Neuronal stem cell (in vitro differentiated cells): Measurements from ENCODE around the gene PARD3B.

Experiments
- DNase-seq: peaks from one replicate; pipeline ENCODE4 v3.0.0-alpha.2; 2013; ENCODE audit warnings: low spot score
- H2AFZ ChIP-seq: one replicate; pipeline ENCODE4 v1.6.1; 2013; ENCODE audit warnings: mild to moderate bottlenecking, low read length, inconsistent platforms
- H2AK5ac ChIP-seq: 2 replicates; pipeline ENCODE4 v1.6.1; 2013; ENCODE audit warnings: low read depth, mild to moderate bottlenecking, inconsistent platforms, low read length, moderate library complexity, mixed read lengths
- H2BK120ac ChIP-seq: 2 replicates; pipeline ENCODE4 v1.6.1; 2013; ENCODE audit warnings: low read depth, mild to moderate bottlenecking, inconsistent platforms, low read length, moderate library complexity, mixed read lengths
- H2BK12ac ChIP-seq: one replicate; pipeline ENCODE4 v1.6.1; 2013; ENCODE audit warnings: low read length, inconsistent platforms
- H2BK15ac ChIP-seq: 2 replicates; pipeline ENCODE4 v1.6.1; 2013; ENCODE audit warnings: mild to moderate bottlenecking, low read length, inconsistent platforms, mixed read lengths
- H2BK5ac ChIP-seq: one replicate; pipeline ENCODE4 v1.6.1; 2013; ENCODE audit warnings: inconsistent platforms, mild to moderate bottlenecking, low read length, moderate library complexity
- H3K14ac ChIP-seq: one replicate; pipeline ENCODE4 v1.6.1; 2013; ENCODE audit warnings: low read length, inconsistent platforms
- H3K18ac ChIP-seq: 2 replicates; pipeline ENCODE4 v1.6.1; 2013; ENCODE audit warnings: low read length, inconsistent platforms
- H3K23ac ChIP-seq: 2 replicates; pipeline ENCODE4 v1.6.1; 2013; ENCODE audit warnings: low read depth, mild to moderate bottlenecking, mixed read lengths, low read length, inconsistent platforms; ENCODE audit not compliant: poor library complexity
- H3K27ac ChIP-seq: replicated peaks from 3 replicates; pipeline ENCODE4 v1.5.1; 2013; ENCODE audit warnings: low read length, inconsistent platforms
- H3K27me3 ChIP-seq, 3 experiments: 2 replicates each; pipeline ENCODE4 v1.6.1; 2013; ENCODE audit warnings: low read length in 3 of 3, mild to moderate bottlenecking in 2 of 3, inconsistent platforms in 1 of 3, low read depth in 1 of 3, mixed read lengths in 1 of 3, moderate library complexity in 1 of 3; ENCODE audit not compliant: control insufficient read depth in 3 of 3, insufficient read depth in 3 of 3
- H3K36me3 ChIP-seq, 2 donors: replicated peaks in 1 of 2; 2 replicates each; pipeline ENCODE4 v1.6.1; 2013; ENCODE audit warnings: low read length in 2 of 2; ENCODE audit not compliant: control insufficient read depth in 2 of 2, insufficient read depth in 2 of 2
- H3K4ac ChIP-seq: 2 replicates; pipeline ENCODE4 v1.6.1; 2013; ENCODE audit warnings: inconsistent platforms, mild to moderate bottlenecking, low read length, moderate library complexity
- H3K4me1 ChIP-seq, 2 donors: 1 replicate in 1 of 2; 2 replicates in 1 of 2; pipeline ENCODE4 v1.6.1; 2013; ENCODE audit warnings: low read length in 2 of 2, low read depth in 1 of 2; ENCODE audit not compliant: control insufficient read depth in 2 of 2, insufficient read depth in 1 of 2
- H3K4me2 ChIP-seq: one replicate; pipeline ENCODE4 v1.6.1; 2013; ENCODE audit warnings: mild to moderate bottlenecking, low read length, inconsistent platforms; ENCODE audit not compliant: insufficient read depth, poor library complexity, severe bottlenecking
- H3K4me3 ChIP-seq, 2 donors: 2 replicates each; pipeline ENCODE4 v1.5.1; 2013; ENCODE audit warnings: low read length in 2 of 2, mild to moderate bottlenecking in 2 of 2, inconsistent platforms in 1 of 2, moderate library complexity in 1 of 2
- H3K79me1 ChIP-seq: one replicate; pipeline ENCODE4 v1.6.1; 2013; ENCODE audit warnings: low read depth, mild to moderate bottlenecking, inconsistent platforms, low read length, moderate library complexity
- H3K9ac ChIP-seq: one replicate; pipeline ENCODE4 v1.6.1; 2013; ENCODE audit warnings: mild to moderate bottlenecking, low read depth, low read length, inconsistent platforms; ENCODE audit not compliant: poor library complexity
- H3K9me3 ChIP-seq, 2 donors: replicated peaks in 1 of 2; 2 replicates each; pipeline versions ENCODE3 to v1.6.1; 2013; ENCODE audit warnings: low read length in 2 of 2, mild to moderate bottlenecking in 2 of 2, inconsistent platforms in 1 of 2, low read depth in 1 of 2, mixed read lengths in 1 of 2, moderate library complexity in 1 of 2; ENCODE audit not compliant: control insufficient read depth in 2 of 2, insufficient read depth in 1 of 2
- H4K8ac ChIP-seq: one replicate; pipeline ENCODE4 v1.6.1; 2013; ENCODE audit warnings: low read depth, mild to moderate bottlenecking, inconsistent platforms, low read length, moderate library complexity
- H4K91ac ChIP-seq: one replicate; pipeline ENCODE4 v1.6.1; 2013; ENCODE audit warnings: low read length, low read depth, mild to moderate bottlenecking, inconsistent platforms; ENCODE audit not compliant: poor library complexity
- WGBS, 2 donors: extraction: QIAGEN DNeasy Blood & Tissue Kit; methylation state at CpG; one replicate each; pipeline ENCODE4 v1.1.7; 2013; ENCODE audit warnings: missing lambda C conversion rate in 2 of 2, mixed read lengths in 1 of 2; ENCODE audit not compliant: insufficient read length in 2 of 2, insufficient replicate concordance in 1 of 2; ENCODE audit errors: extremely low coverage in 2 of 2; 5-methylcytosine and 5-hydroxymethylcytosine counted together

The PARD3B gene

GRCh38 chr2:205574001-205574400 lies 1028.7 kb downstream of the PARD3B start:
- H4K91ac ChIP-seq, result no peak overlapping the region
- H3K4me3 ChIP-seq, result no peak overlapping the region
- H3K36me3 ChIP-seq, result peaks cover 0 to 2% of the 10 kb centered on the region in 2 donors
- H2BK15ac ChIP-seq, result no peak overlapping the region
- H3K18ac ChIP-seq, result no peak overlapping the region
- H3K9me3 ChIP-seq, result peaks cover 2 to 16% of the 10 kb centered on the region in 2 donors
- no peak overlapping the region for H3K27ac ChIP-seq
- H4K8ac ChIP-seq, result no peak overlapping the region
- no peak overlapping the region for H3K4ac ChIP-seq
- no CpG with 5 or more reads among the region's 3 CpGs for WGBS, 2 donors
- H3K14ac ChIP-seq, result no peak overlapping the region
- H3K27me3 ChIP-seq, result no peaks in the 10 kb centered on the region
- no peaks in the 10 kb centered on the region for H3K79me1 ChIP-seq
- DNase-seq, result no peak
- H3K4me1 ChIP-seq, result peaks cover 8 to 9% of the 10 kb centered on the region in 2 donors
- no peak overlapping the region for H2BK5ac ChIP-seq
- H3K4me2 ChIP-seq, result no peak overlapping the region
- no peak overlapping the region for H2BK120ac ChIP-seq
- H3K23ac ChIP-seq, result no peak overlapping the region
- H2AK5ac ChIP-seq, result no peak overlapping the region
- H2AFZ ChIP-seq, result no peak overlapping the region
- no peak overlapping the region for H3K9ac ChIP-seq
- no peak overlapping the region for H2BK12ac ChIP-seq

- Histone ChIP-seq H2AFZ (no peak overlapping the region), H3K18ac (no peak overlapping the region), H2BK12ac (no peak overlapping the region), H3K4me2 (no peak overlapping the region), H4K8ac (no peak overlapping the region), H2BK120ac (no peak overlapping the region), H3K23ac (no peak overlapping the region), H2BK5ac (no peak overlapping the region), H2AK5ac (no peak overlapping the region), H3K9me3 (peaks cover 0 to 16% of the 10 kb centered on the region in 2 donors), H3K4me3 (no peak overlapping the region), H3K14ac (no peak overlapping the region), H3K79me1 (no peaks in the 10 kb centered on the region), H3K4me1 (peaks cover 0 to 4% of the 10 kb centered on the region in 2 donors), H2BK15ac (no peak overlapping the region), H4K91ac (no peak overlapping the region), H3K4ac (no peak overlapping the region), H3K9ac (no peak overlapping the region), H3K27ac (no peak overlapping the region), H3K27me3 (no peaks in the 10 kb centered on the region), H3K36me3 (no peaks in the 10 kb centered on the region)
- no peak for DNase-seq
- WGBS, 2 donors, result no CpG with 5 or more reads among the region's 7 CpGs
Measured at GRCh38 chr2:205579335-205579734, 1034.1 kb downstream of the PARD3B start.

- Histone ChIP-seq H2BK15ac (no peak overlapping the region), H3K23ac (no peak overlapping the region), H3K14ac (no peak overlapping the region), H3K4ac (no peak overlapping the region), H3K27me3 (no peaks in the 10 kb centered on the region), H3K4me2 (no peak overlapping the region), H3K18ac (no peak overlapping the region), H3K9me3 (peaks cover 0 to 13% of the 10 kb centered on the region in 2 donors), H4K8ac (no peak overlapping the region), H2BK5ac (no peak overlapping the region), H4K91ac (no peak overlapping the region), H3K36me3 (no peaks in the 10 kb centered on the region), H2AK5ac (no peak overlapping the region), H3K9ac (no peak overlapping the region), H2AFZ (no peak overlapping the region), H3K79me1 (no peaks in the 10 kb centered on the region), H2BK120ac (no peak overlapping the region), H3K4me1 (peaks cover 0 to 4% of the 10 kb centered on the region in 2 donors), H3K27ac (no peak overlapping the region), H2BK12ac (no peak overlapping the region), H3K4me3 (no peak overlapping the region)
- no peak for DNase-seq
- no CpG with 5 or more reads among the region's 8 CpGs for WGBS, 2 donors
Measured at GRCh38 chr2:205580212-205580987, 1035.1 kb downstream of the PARD3B start.

- Histone ChIP-seq H3K27me3 (no peaks in the 10 kb centered on the region), H3K4me3 (no peak overlapping the region), H3K9ac (no peak overlapping the region), H3K9me3 (peaks cover 0 to 2% of the 10 kb centered on the region in 2 donors), H4K8ac (no peak overlapping the region), H3K4me1 (peaks cover 0 to 4% of the 10 kb centered on the region in 2 donors), H3K79me1 (no peaks in the 10 kb centered on the region), H3K27ac (no peak overlapping the region), H3K4ac (no peak overlapping the region), H3K23ac (no peak overlapping the region), H2AFZ (no peak overlapping the region), H3K36me3 (no peaks in the 10 kb centered on the region), H2AK5ac (no peak overlapping the region), H3K14ac (no peak overlapping the region), H2BK15ac (no peak overlapping the region), H4K91ac (no peak overlapping the region), H2BK12ac (no peak overlapping the region), H3K4me2 (no peak overlapping the region), H3K18ac (no peak overlapping the region), H2BK5ac (no peak overlapping the region), H2BK120ac (no peak overlapping the region)
- WGBS, 2 donors, result no CpG with 5 or more reads among the region's 2 CpGs
- no peak for DNase-seq
Measured at GRCh38 chr2:205582366-205582765, 1037.1 kb downstream of the PARD3B start.
